A673 (cell line): ENCODE measurements around the gene ZNF668. TPM values are rescaled to one million over a fixed set of nuclear protein-coding genes. Genes with fewer than 3 reads are reported as not detected.
A peak's percentile ranks its signal among the peaks of the same experiment; 100 is the strongest.

ENCODE experiments used
- Bru-seq: library from RNA; stranded (reverse); fragments of 400-500 nt; gene quantifications from one replicate; lab custom pipeline; 2021; lab: Mats Ljungman, UMichigan
- BruChase-seq, 2 experiments: library from RNA; stranded (reverse); fragments of 400-500 nt; gene quantifications; one replicate each; lab custom pipeline; 2021; lab: Mats Ljungman, UMichigan
- BruUV-seq: library from RNA; stranded (reverse); fragments of 400-500 nt; replicated peaks from 2 replicates; lab custom pipeline; 2021; lab: Mats Ljungman, UMichigan
- CTCF ChIA-PET: fragments of 300-600 bp; sonication (Branson Sonifier 250); formaldehyde crosslinking; loops from one replicate; lab custom pipeline; 2022; ENCODE audit warnings: antibody characterized with exemption; lab: Charles Lee
- POLR2A ChIA-PET: fragments of 300-600 bp; sonication (Branson Sonifier 250); formaldehyde crosslinking; loops from one replicate; lab custom pipeline; 2022; ENCODE audit warnings: antibody characterized with exemption; ENCODE audit not compliant: low non-redundant PET; lab: Charles Lee
- DNase-seq: peaks from one replicate; pipeline ENCODE4 v3.0.0-alpha.2; 2015; ENCODE audit warnings: low spot score
- H3K27ac ChIP-seq: fragments of 200-600 bp; sonication (generic); 2 replicates; pipeline ENCODE4 v1.5.1; 2016; ENCODE audit warnings: mixed run types, low read depth, mild to moderate bottlenecking, mixed read lengths, antibody characterized with exemption, low read length; ENCODE audit not compliant: poor library complexity, severe bottlenecking
- H3K27me3 ChIP-seq: fragments of 200-600 bp; sonication (generic); replicated peaks from 2 replicates; pipeline ENCODE4 v1.6.1; 2017; ENCODE audit warnings: mixed run types, low read depth, mild to moderate bottlenecking, mixed read lengths, antibody characterized with exemption, low read length; ENCODE audit not compliant: insufficient read depth, poor library complexity
- H3K36me3 ChIP-seq: fragments of 200-600 bp; sonication (generic); 2 replicates; pipeline ENCODE4 v1.6.1; 2016; ENCODE audit warnings: mixed run types, mild to moderate bottlenecking, mixed read lengths, antibody characterized with exemption, low read length; ENCODE audit not compliant: insufficient read depth, poor library complexity, severe bottlenecking
- H3K4me1 ChIP-seq: fragments of 200-600 bp; sonication (generic); 2 replicates; pipeline ENCODE4 v1.6.1; 2017; ENCODE audit warnings: mixed run types, mild to moderate bottlenecking, mixed read lengths, antibody characterized with exemption, low read length; ENCODE audit not compliant: insufficient read depth, poor library complexity, severe bottlenecking
- H3K4me3 ChIP-seq: fragments of 200-600 bp; sonication (generic); 2 replicates; pipeline ENCODE4 v1.5.1; 2016; ENCODE audit warnings: low read depth, mixed run types, mild to moderate bottlenecking, mixed read lengths, low read length; ENCODE audit not compliant: poor library complexity, severe bottlenecking
- H3K9me3 ChIP-seq: fragments of 200-600 bp; sonication (generic); 2 replicates; pipeline ENCODE4 v1.6.1; 2016; ENCODE audit warnings: mixed run types, low read depth, mild to moderate bottlenecking, mixed read lengths, antibody characterized with exemption, low read length; ENCODE audit not compliant: poor library complexity, severe bottlenecking
- CTCF ChIP-seq: fragments of 300-800, 200-600 bp; sonication (generic); conservative IDR thresholded peaks from 2 replicates; pipeline ENCODE4 v1.5.1; 2017; ENCODE audit warnings: low read depth, mild to moderate bottlenecking, antibody characterized with exemption, low read length, moderate library complexity, mixed read lengths
- EZH2 ChIP-seq: fragments of 200-600 bp; sonication (generic); IDR thresholded peaks from 2 replicates; pipeline ENCODE4 v1.6.1; 2017; ENCODE audit warnings: borderline replicate concordance, low read depth, mild to moderate bottlenecking, mixed read lengths, antibody characterized with exemption, low read length; ENCODE audit not compliant: poor library complexity, severe bottlenecking
- intact Hi-C: fragments of 100-400 bp; cut with micrococcal nuclease; formaldehyde crosslinking; loops from one replicate; pipeline ENCODE4 v1.10.0; 2022; ENCODE audit not compliant: unreplicated experiment
- long read RNA-seq: library from polyadenylated mRNA; stranded (forward); transcript quantifications from one replicate; pipeline ENCODE4 v2.0.0, GENCODE V29; 2022
- total RNA-seq: library from RNA; stranded (reverse); gene quantifications from 2 replicates; pipeline ENCODE4 v1.2.3, GENCODE V29; 2021

ZNF668 gene
- total RNA-seq = 16.5 and 19.8 TPM in 2 replicates
- percentile 71 among the genes with signal in this experiment for Bru-seq, nascent RNA
- percentile 70 among the genes with signal in this experiment for BruChase-seq, experiment 1, labeled RNA remaining after a 2-hour chase
- percentile 75 among the genes with signal in this experiment for BruChase-seq, experiment 2, labeled RNA remaining after a 6-hour chase
- long read RNA-seq, transcript ZNF668-201 (3 exons, 2,762 nt) = major isoform, 55 of 68 reads
- long read RNA-seq, partial matches to known transcripts = 2 of 68 reads
- long read RNA-seq, other reads (novel, unspliced or antisense) = 4 of 68 reads

GRCh38 chr16:31073970-31074813 is at the start of gene ZNF668, which contains the start of gene ZNF646:
ZNF668 (minus strand) TSS chr16:31074240; CDS start chr16:31064459, 9,781 bp downstream.
ZNF646 (plus strand) TSS chr16:31074422; CDS start chr16:31076325, 1,903 bp downstream.
- no peaks in the 10 kb centered on the region for H3K9me3 ChIP-seq
- H3K4me3 ChIP-seq = peak within 1 kb of the TSS; percentile 89
- TF ChIP-seq EZH2 (no peak), CTCF (no peak)
- ChIA-PET POLR2A (interaction anchor here (0.9 kb wide), 1 partner anchor 106 kb away, joined by 4 read pairs; the partner anchor contains the start of gene FUS), CTCF (interaction anchor here (1.3 kb wide), 1 partner anchor 68 kb away, joined by 7 read pairs; no protein-coding TSS in a partner anchor)
- H3K4me1 ChIP-seq = peaks cover 19% of the 10 kb centered on the region
- H3K27ac ChIP-seq = peak within 1 kb of the TSS; percentile 99
- no TSS peak for BruUV-seq
- peaks cover 30% of the 10 kb centered on the region for H3K36me3 ChIP-seq
- no peaks in the 10 kb centered on the region for H3K27me3 ChIP-seq
- intact Hi-C loops = loop anchor here (1.0 kb wide), 3 partner anchors 20 to 68 kb away; partner anchors contain the start of gene VKORC1
- peak; percentile 100 for DNase-seq

GRCh38 chr16:31120129-31120528 is 46.1 kb upstream of the ZNF668 start:
- Histone ChIP-seq H3K27ac (no peak overlapping the region), H3K4me1 (peaks cover 6% of the 10 kb centered on the region), H3K27me3 (no peaks in the 10 kb centered on the region), H3K4me3 (no peak overlapping the region), H3K36me3 (peaks cover 46% of the 10 kb centered on the region), H3K9me3 (no peaks in the 10 kb centered on the region)
- ChIA-PET POLR2A (no interaction called here), CTCF (no interaction called here)
- no peak for TF ChIP-seq CTCF
- DNase-seq = no peak
- intact Hi-C loops = no loop called here
- BruUV-seq = no TSS peak
